ENCODE data around the gene L3HYPDH.

Gene L3HYPDH

GRCh38 chr14:59461891-59462290 is 22.3 kb downstream of the L3HYPDH start:
- H3K18ac ChIP-seq (ENCODE audit: low read length), result no peak overlapping the region
- no peaks in the 10 kb centered on the region for H3K36me3 ChIP-seq (ENCODE audit: control insufficient read depth, insufficient read depth, low read length)
- H3K4me1 ChIP-seq (ENCODE audit: control insufficient read depth, low read depth, low read length), result no peaks in the 10 kb centered on the region
- no peak overlapping the region for H2AK5ac ChIP-seq (ENCODE audit: low read length)
- H3K4ac ChIP-seq (ENCODE audit: low read depth, low read length), result no peak overlapping the region
- no peak overlapping the region for H2BK5ac ChIP-seq (ENCODE audit: low read length)
- H4K8ac ChIP-seq (ENCODE audit: low read depth, low read length), result no peak overlapping the region
- no peak for DNase-seq
- H3K56ac ChIP-seq (ENCODE audit: low read length), result no peak overlapping the region
- no peak overlapping the region for H3K9ac ChIP-seq (ENCODE audit: low read length)
- H3K79me1 ChIP-seq (ENCODE audit: low read length), result no peaks in the 10 kb centered on the region
- H3K79me2 ChIP-seq (ENCODE audit: control insufficient read depth, insufficient read depth, low read length), result no peaks in the 10 kb centered on the region
- H2BK120ac ChIP-seq (ENCODE audit: low read depth, low read length), result no peak overlapping the region
- H3K4me3 ChIP-seq (ENCODE audit: low read length), result no peak overlapping the region
- H3K23ac ChIP-seq (ENCODE audit: low read length), result no peak overlapping the region
- H3K27me3 ChIP-seq (ENCODE audit: insufficient read depth, low read length, poor library complexity), result peaks cover 2% of the 10 kb centered on the region
- H3K27ac ChIP-seq (ENCODE audit: low read depth, low read length), result no peak overlapping the region
- H4K5ac ChIP-seq (ENCODE audit: low read length), result no peak overlapping the region
- no peak overlapping the region for H2BK15ac ChIP-seq (replicated peaks; ENCODE audit: low read depth)
- no CpG with 5 or more reads among the region's 1 CpG for WGBS (ENCODE audit: extremely low coverage, insufficient coverage, low lambda C conversion rate)
- H3K4me2 ChIP-seq (ENCODE audit: low read length), result no peak overlapping the region

DNA sequence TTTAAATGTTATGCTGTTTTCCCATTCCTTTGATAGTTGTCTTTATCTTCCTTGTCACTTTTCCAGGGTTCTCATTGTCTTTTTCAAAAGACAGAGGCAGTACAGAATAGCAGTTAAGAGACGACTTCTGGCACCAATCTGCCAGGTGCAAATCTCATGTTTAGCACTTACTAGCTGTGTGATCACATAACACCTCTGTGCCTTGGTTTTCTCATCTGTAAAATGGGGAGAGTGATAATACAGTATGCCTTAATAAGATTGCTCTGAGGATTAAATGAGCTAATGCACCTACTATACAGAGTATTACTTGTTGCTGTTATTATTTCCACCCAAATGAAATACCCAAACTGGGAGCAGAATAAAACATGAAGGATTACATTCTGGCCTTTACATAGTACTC is 23.8 kb downstream of the L3HYPDH start:
- Histone ChIP-seq H3K79me1 (ENCODE audit: low read length) (no peaks in the 10 kb centered on the region), H2BK120ac (ENCODE audit: low read depth, low read length) (no peak overlapping the region), H2BK15ac (replicated peaks; ENCODE audit: low read depth) (no peak overlapping the region), H4K8ac (ENCODE audit: low read depth, low read length) (no peak overlapping the region), H2AK5ac (ENCODE audit: low read length) (no peak overlapping the region), H3K56ac (ENCODE audit: low read length) (no peak overlapping the region), H3K9ac (ENCODE audit: low read length) (no peak overlapping the region), H3K27ac (ENCODE audit: low read depth, low read length) (no peak overlapping the region), H3K23ac (ENCODE audit: low read length) (no peak overlapping the region), H3K4ac (ENCODE audit: low read depth, low read length) (no peak overlapping the region), H3K36me3 (ENCODE audit: control insufficient read depth, insufficient read depth, low read length) (no peaks in the 10 kb centered on the region), H2BK5ac (ENCODE audit: low read length) (no peak overlapping the region), H3K18ac (ENCODE audit: low read length) (no peak overlapping the region), H3K27me3 (ENCODE audit: insufficient read depth, low read length, poor library complexity) (peaks cover 2% of the 10 kb centered on the region), H3K4me1 (ENCODE audit: control insufficient read depth, low read depth, low read length) (no peaks in the 10 kb centered on the region), H4K5ac (ENCODE audit: low read length) (no peak overlapping the region), H3K79me2 (ENCODE audit: control insufficient read depth, insufficient read depth, low read length) (no peaks in the 10 kb centered on the region), H3K4me2 (ENCODE audit: low read length) (no peak overlapping the region), H3K4me3 (ENCODE audit: low read length) (no peak overlapping the region)
- no peak for DNase-seq
- WGBS (ENCODE audit: extremely low coverage, insufficient coverage, low lambda C conversion rate), result no CpG with 5 or more reads among the region's 1 CpG

GRCh38 chr14:59458486-59458885 is 25.7 kb downstream of the L3HYPDH start:
- Histone ChIP-seq H3K4me3 (ENCODE audit: low read length) (no peak overlapping the region), H3K9ac (ENCODE audit: low read length) (no peak overlapping the region), H3K27ac (ENCODE audit: low read depth, low read length) (no peak overlapping the region), H2AK5ac (ENCODE audit: low read length) (no peak overlapping the region), H3K27me3 (ENCODE audit: insufficient read depth, low read length, poor library complexity) (peaks cover 2% of the 10 kb centered on the region), H3K79me2 (ENCODE audit: control insufficient read depth, insufficient read depth, low read length) (no peaks in the 10 kb centered on the region), H2BK15ac (replicated peaks; ENCODE audit: low read depth) (no peak overlapping the region), H3K18ac (ENCODE audit: low read length) (no peak overlapping the region), H4K5ac (ENCODE audit: low read length) (no peak overlapping the region), H4K8ac (ENCODE audit: low read depth, low read length) (no peak overlapping the region), H3K23ac (ENCODE audit: low read length) (no peak overlapping the region), H3K4me2 (ENCODE audit: low read length) (no peak overlapping the region), H2BK120ac (ENCODE audit: low read depth, low read length) (no peak overlapping the region), H3K4me1 (ENCODE audit: control insufficient read depth, low read depth, low read length) (no peaks in the 10 kb centered on the region), H3K36me3 (ENCODE audit: control insufficient read depth, insufficient read depth, low read length) (no peaks in the 10 kb centered on the region), H3K56ac (ENCODE audit: low read length) (no peak overlapping the region), H3K4ac (ENCODE audit: low read depth, low read length) (no peak overlapping the region), H2BK5ac (ENCODE audit: low read length) (no peak overlapping the region), H3K79me1 (ENCODE audit: low read length) (no peaks in the 10 kb centered on the region)
- no peak for DNase-seq
- whole genome bisulfite sequencing (ENCODE audit: extremely low coverage, insufficient coverage, low lambda C conversion rate), result no CpG with 5 or more reads among the region's 2 CpGs

DNA sequence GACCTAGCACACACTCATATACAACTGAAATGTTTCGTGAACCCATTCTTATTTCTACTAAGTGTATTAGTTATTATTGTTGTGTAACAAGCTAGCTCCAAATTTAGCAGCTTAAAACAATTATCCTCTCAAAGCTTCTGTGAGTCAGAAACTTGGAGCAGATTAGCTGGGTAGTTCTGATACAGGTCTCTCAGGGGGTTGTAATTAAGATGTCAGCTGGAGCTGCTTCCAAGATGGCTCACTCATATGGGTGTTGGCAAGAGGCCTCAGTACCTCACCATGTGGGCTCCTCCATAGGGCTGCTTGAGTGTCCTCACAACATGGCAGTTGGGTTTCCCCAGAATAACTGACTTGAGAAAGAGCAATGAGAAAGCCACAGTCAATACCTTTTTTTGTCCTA is 28.8 kb downstream of the L3HYPDH start:
- no peak overlapping the region for H2BK5ac ChIP-seq (ENCODE audit: low read length)
- no peak overlapping the region for H3K9ac ChIP-seq (ENCODE audit: low read length)
- no peak overlapping the region for H2AK5ac ChIP-seq (ENCODE audit: low read length)
- H3K27me3 ChIP-seq (ENCODE audit: insufficient read depth, low read length, poor library complexity), result no peaks in the 10 kb centered on the region
- H4K8ac ChIP-seq (ENCODE audit: low read depth, low read length), result no peak overlapping the region
- no peak overlapping the region for H2BK15ac ChIP-seq (replicated peaks; ENCODE audit: low read depth)
- DNase-seq, result no peak
- no peak overlapping the region for H3K4me2 ChIP-seq (ENCODE audit: low read length)
- H3K27ac ChIP-seq (ENCODE audit: low read depth, low read length), result no peak overlapping the region
- H3K79me2 ChIP-seq (ENCODE audit: control insufficient read depth, insufficient read depth, low read length), result no peaks in the 10 kb centered on the region
- H3K79me1 ChIP-seq (ENCODE audit: low read length), result no peaks in the 10 kb centered on the region
- no peak overlapping the region for H3K4ac ChIP-seq (ENCODE audit: low read depth, low read length)
- H3K4me3 ChIP-seq (ENCODE audit: low read length), result no peak overlapping the region
- WGBS (ENCODE audit: extremely low coverage, insufficient coverage, low lambda C conversion rate), result no CpG with 5 or more reads among the region's 1 CpG
- H3K56ac ChIP-seq (ENCODE audit: low read length), result no peak overlapping the region
- no peaks in the 10 kb centered on the region for H3K4me1 ChIP-seq (ENCODE audit: control insufficient read depth, low read depth, low read length)
- H3K18ac ChIP-seq (ENCODE audit: low read length), result no peak overlapping the region
- no peak overlapping the region for H4K5ac ChIP-seq (ENCODE audit: low read length)
- no peak overlapping the region for H3K23ac ChIP-seq (ENCODE audit: low read length)
- H3K36me3 ChIP-seq (ENCODE audit: control insufficient read depth, insufficient read depth, low read length), result no peaks in the 10 kb centered on the region
- H2BK120ac ChIP-seq (ENCODE audit: low read depth, low read length), result no peak overlapping the region

DNA sequence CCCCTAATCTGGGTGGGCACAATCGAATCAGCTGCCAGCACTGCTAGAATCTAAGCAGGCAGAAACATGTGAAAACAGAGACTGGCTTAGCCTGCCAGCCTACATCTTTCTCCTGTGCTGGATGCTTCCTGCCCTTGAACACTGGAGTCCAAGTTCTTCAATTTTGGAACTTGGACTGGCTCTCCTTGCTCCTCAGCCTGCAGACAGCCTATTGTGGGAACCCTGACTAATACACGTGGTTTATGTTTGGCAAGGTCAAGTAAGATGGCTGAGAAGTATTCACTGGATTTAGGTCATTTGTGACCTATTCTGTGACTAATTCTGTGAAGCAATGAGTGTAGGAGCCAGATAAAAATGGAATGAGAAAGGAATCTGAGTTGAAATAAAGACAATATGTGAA is 30.1 kb downstream of the L3HYPDH start:
- no CpG with 5 or more reads among the region's 2 CpGs for WGBS (ENCODE audit: extremely low coverage, insufficient coverage, low lambda C conversion rate)
- no peak overlapping the region for H3K27ac ChIP-seq (ENCODE audit: low read depth, low read length)

DNA sequence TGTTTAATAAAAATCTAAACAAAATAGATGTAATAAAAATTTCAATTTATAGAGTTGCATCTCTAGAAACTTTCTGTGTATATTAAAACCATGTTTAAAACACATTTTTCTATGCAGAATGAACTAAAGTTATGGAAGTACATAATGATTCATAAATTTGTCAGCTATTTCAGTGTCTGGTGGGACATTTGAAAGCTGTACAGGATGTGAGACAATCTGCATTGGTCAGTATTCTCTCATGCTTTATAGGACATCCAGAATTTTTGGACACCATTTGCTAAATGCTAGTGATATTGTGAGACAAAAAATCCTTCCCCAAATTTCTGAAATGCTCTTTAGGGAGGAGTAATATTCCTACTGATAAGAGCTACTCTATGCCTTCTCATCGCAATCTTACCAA is 32.4 kb downstream of the L3HYPDH start:
- H3K27ac ChIP-seq (ENCODE audit: low read depth, low read length), result no peak overlapping the region
- H2AK5ac ChIP-seq (ENCODE audit: low read length), result no peak overlapping the region
- H2BK120ac ChIP-seq (ENCODE audit: low read depth, low read length), result no peak overlapping the region
- H3K79me1 ChIP-seq (ENCODE audit: low read length), result no peaks in the 10 kb centered on the region
- H3K23ac ChIP-seq (ENCODE audit: low read length), result no peak overlapping the region
- H2BK5ac ChIP-seq (ENCODE audit: low read length), result no peak overlapping the region
- H3K79me2 ChIP-seq (ENCODE audit: control insufficient read depth, insufficient read depth, low read length), result no peaks in the 10 kb centered on the region
- no peak overlapping the region for H4K8ac ChIP-seq (ENCODE audit: low read depth, low read length)
- DNase-seq, result no peak
- no peak overlapping the region for H4K5ac ChIP-seq (ENCODE audit: low read length)
- no CpG with 5 or more reads among the region's 1 CpG for WGBS (ENCODE audit: extremely low coverage, insufficient coverage, low lambda C conversion rate)
- no peak overlapping the region for H3K4ac ChIP-seq (ENCODE audit: low read depth, low read length)
- H3K36me3 ChIP-seq (ENCODE audit: control insufficient read depth, insufficient read depth, low read length), result no peaks in the 10 kb centered on the region
- H3K18ac ChIP-seq (ENCODE audit: low read length), result no peak overlapping the region
- H3K56ac ChIP-seq (ENCODE audit: low read length), result no peak overlapping the region
- H3K9ac ChIP-seq (ENCODE audit: low read length), result no peak overlapping the region
- no peaks in the 10 kb centered on the region for H3K27me3 ChIP-seq (ENCODE audit: insufficient read depth, low read length, poor library complexity)
- no peak overlapping the region for H3K4me3 ChIP-seq (ENCODE audit: low read length)
- H3K4me2 ChIP-seq (ENCODE audit: low read length), result no peak overlapping the region
- H3K4me1 ChIP-seq (ENCODE audit: control insufficient read depth, low read depth, low read length), result no peaks in the 10 kb centered on the region
- H2BK15ac ChIP-seq (replicated peaks; ENCODE audit: low read depth), result no peak overlapping the region

More for the DNA sequence above, 30.1 kb downstream of the L3HYPDH start:
- H3K18ac ChIP-seq (ENCODE audit: low read length), result no peak overlapping the region
- no peaks in the 10 kb centered on the region for H3K27me3 ChIP-seq (ENCODE audit: insufficient read depth, low read length, poor library complexity)
- H2AK5ac ChIP-seq (ENCODE audit: low read length), result no peak overlapping the region
- no peak overlapping the region for H3K9ac ChIP-seq (ENCODE audit: low read length)
- no peak overlapping the region for H4K8ac ChIP-seq (ENCODE audit: low read depth, low read length)
- H3K36me3 ChIP-seq (ENCODE audit: control insufficient read depth, insufficient read depth, low read length), result no peaks in the 10 kb centered on the region
- H3K4me3 ChIP-seq (ENCODE audit: low read length), result no peak overlapping the region
- DNase-seq, result no peak
- H3K4ac ChIP-seq (ENCODE audit: low read depth, low read length), result no peak overlapping the region
- no peak overlapping the region for H4K5ac ChIP-seq (ENCODE audit: low read length)
- no peaks in the 10 kb centered on the region for H3K79me2 ChIP-seq (ENCODE audit: control insufficient read depth, insufficient read depth, low read length)
- no peak overlapping the region for H2BK120ac ChIP-seq (ENCODE audit: low read depth, low read length)
- no peak overlapping the region for H3K56ac ChIP-seq (ENCODE audit: low read length)
- no peaks in the 10 kb centered on the region for H3K4me1 ChIP-seq (ENCODE audit: control insufficient read depth, low read depth, low read length)
- no peak overlapping the region for H2BK5ac ChIP-seq (ENCODE audit: low read length)
- H2BK15ac ChIP-seq (replicated peaks; ENCODE audit: low read depth), result no peak overlapping the region
- H3K79me1 ChIP-seq (ENCODE audit: low read length), result no peaks in the 10 kb centered on the region
- H3K4me2 ChIP-seq (ENCODE audit: low read length), result no peak overlapping the region
- H3K23ac ChIP-seq (ENCODE audit: low read length), result no peak overlapping the region
